CD4-positive, alpha-beta memory T cell (primary cell): ENCODE measurements around the gene TWIST2. TPM values are rescaled to one million over a fixed set of nuclear protein-coding genes. Genes with fewer than 3 reads are reported as not detected.

ENCODE experiments used
- CTCF ChIA-PET: fragments of 350-600 bp; sonication (Branson Sonifier 250); formaldehyde crosslinking; loops from one replicate; lab custom pipeline; 2021; ENCODE audit warnings: inconsistent platforms; ENCODE audit not compliant: partially characterized antibody; lab: Charles Lee
- POLR2A ChIA-PET: fragments of 350-600 bp; sonication (Branson Sonifier 250); formaldehyde crosslinking; loops from one replicate; lab custom pipeline; 2021; ENCODE audit not compliant: partially characterized antibody; lab: Charles Lee
- DNase-seq, 5 donors: peaks; one replicate each; pipeline versions ENCODE4 v3.0.0 to v3.0.0-alpha.2; 2020 to 2022; ENCODE audit warnings: mixed read lengths in 1 of 5
- H3K27ac ChIP-seq: one replicate; pipeline ENCODE4 v1.7.0; 2013; ENCODE audit warnings: low read depth, low read length
- H3K27me3 ChIP-seq: 2 replicates; pipeline ENCODE4 v1.7.0; 2013; ENCODE audit warnings: mild to moderate bottlenecking, low read length, moderate library complexity; ENCODE audit not compliant: insufficient read depth
- H3K36me3 ChIP-seq: 2 replicates; pipeline ENCODE4 v1.7.0; 2013; ENCODE audit warnings: mild to moderate bottlenecking, low read length, moderate library complexity; ENCODE audit not compliant: insufficient read depth
- H3K4me1 ChIP-seq: 2 replicates; pipeline ENCODE4 v1.7.0; 2013; ENCODE audit warnings: mild to moderate bottlenecking, low read length, moderate library complexity; ENCODE audit not compliant: insufficient read depth
- H3K4me3 ChIP-seq, 2 donors: one replicate each; pipeline ENCODE4 v1.7.0; 2013; ENCODE audit warnings: low read length in 2 of 2, mild to moderate bottlenecking in 1 of 2
- H3K9me3 ChIP-seq, 2 donors: one replicate each; pipeline ENCODE4 v1.7.0; 2013; ENCODE audit warnings: low read length in 2 of 2, control low read depth in 1 of 2; ENCODE audit not compliant: control insufficient read depth in 1 of 2
- H3K27ac Mint-ChIP-seq, 7 donors: one replicate each; pipeline ENCODE4 v1.8.0; 2020 to 2021; ENCODE audit warnings: mixed read lengths in 7 of 7, mild to moderate bottlenecking in 6 of 7, inconsistent platforms in 3 of 7, moderate library complexity in 3 of 7
- H3K27me3 Mint-ChIP-seq, 2 donors: one replicate each; pipeline ENCODE4 v1.8.0; 2020 to 2021; ENCODE audit warnings: mixed read lengths in 2 of 2
- H3K36me3 Mint-ChIP-seq, 2 donors: one replicate each; pipeline ENCODE4 v1.8.0; 2020 to 2021; ENCODE audit warnings: mixed read lengths in 2 of 2, inconsistent platforms in 1 of 2, mild to moderate bottlenecking in 1 of 2
- H3K4me1 Mint-ChIP-seq, 4 donors: one replicate each; pipeline ENCODE4 v1.8.0; 2020 to 2021; ENCODE audit warnings: mixed read lengths in 4 of 4, mild to moderate bottlenecking in 1 of 4
- H3K4me3 Mint-ChIP-seq, 8 donors: one replicate each; pipeline ENCODE4 v1.8.0; 2020 to 2021; ENCODE audit warnings: mixed read lengths in 8 of 8, mild to moderate bottlenecking in 7 of 8, moderate library complexity in 6 of 8, inconsistent platforms in 3 of 8
- H3K9me3 Mint-ChIP-seq, 8 donors: one replicate each; pipeline ENCODE4 v1.8.0; 2020 to 2021; ENCODE audit warnings: mixed read lengths in 8 of 8, mild to moderate bottlenecking in 5 of 8, inconsistent platforms in 3 of 8, moderate library complexity in 1 of 8
- intact Hi-C: fragments of 100-400 bp; cut with micrococcal nuclease; formaldehyde crosslinking; loops from one replicate; pipeline ENCODE4 v1.15.1; 2023
- polyA plus RNA-seq, 2 donors: library from polyadenylated mRNA; unstranded; fragments of 300-500 nt; fragmentation: Illumina TruSeq; gene quantifications; one replicate each; pipeline ENCODE4 v1.2.3, GENCODE V29; 2021
- total RNA-seq, 2 experiments: library from RNA; stranded (reverse); gene quantifications; one replicate each; pipeline ENCODE4 v1.2.3, GENCODE V29; 2021

Gene TWIST2
- total and polyA plus RNA-seq, 4 experiments from 2014 or later: not detected

- DNase-seq: no peak
- H3K9me3 ChIP-seq: no peaks in the 10 kb centered on the region
Measured at GRCh38 chr2:238868616-238869292, 20.9 kb downstream of the TWIST2 start.

GRCh38 chr2:238869293-238870124 lies 21.6 kb downstream of the TWIST2 start:
- intact Hi-C loops: no loop called here
- no peak for DNase-seq
- Histone ChIP-seq H3K36me3 (no peaks in the 10 kb centered on the region), H3K9me3 (no peaks in the 10 kb centered on the region), H3K27me3 (no peaks in the 10 kb centered on the region), H3K4me3 (no peak overlapping the region), H3K4me1 (no peaks in the 10 kb centered on the region), H3K27ac (no peak overlapping the region)
- Mint-ChIP-seq H3K27me3 (peaks cover 5 to 6% of the 10 kb centered on the region in 2 donors), H3K4me3 (no peak overlapping the region), H3K9me3 (no peaks in the 10 kb centered on the region), H3K27ac (peak overlapping the region in 1 of 7 donors; percentile 79), H3K36me3 (no peaks in the 10 kb centered on the region), H3K4me1 (no peaks in the 10 kb centered on the region)
- CTCF ChIA-PET: no interaction called here
- POLR2A ChIA-PET: no interaction called here

More at GRCh38 chr2:238868616-238869292, 20.9 kb downstream of the TWIST2 start:
- H3K4me1 ChIP-seq: no peaks in the 10 kb centered on the region
- Mint-ChIP-seq H3K9me3 (no peaks in the 10 kb centered on the region), H3K27ac (no peak overlapping the region), H3K4me1 (no peaks in the 10 kb centered on the region), H3K4me3 (no peak overlapping the region), H3K27me3 (peaks cover 5 to 7% of the 10 kb centered on the region in 2 donors), H3K36me3 (no peaks in the 10 kb centered on the region)
- intact Hi-C loops: no loop called here
- no peak overlapping the region for H3K4me3 ChIP-seq
- H3K36me3 ChIP-seq: no peaks in the 10 kb centered on the region
- no peak overlapping the region for H3K27ac ChIP-seq
- ChIA-PET CTCF (no interaction called here), POLR2A (no interaction called here)
- H3K27me3 ChIP-seq: no peaks in the 10 kb centered on the region

GRCh38 chr2:238870261-238870660 lies 22.4 kb downstream of the TWIST2 start:
- Mint-ChIP-seq H3K36me3 (no peaks in the 10 kb centered on the region), H3K27ac (no peak overlapping the region), H3K4me3 (no peak overlapping the region), H3K9me3 (no peaks in the 10 kb centered on the region), H3K4me1 (no peaks in the 10 kb centered on the region), H3K27me3 (peaks cover 9% of the 10 kb centered on the region in 2 donors)
- DNase-seq: no peak
- no peak overlapping the region for H3K27ac ChIP-seq
- intact Hi-C loops: no loop called here
- CTCF ChIA-PET: no interaction called here
- H3K36me3 ChIP-seq: no peaks in the 10 kb centered on the region
- no peaks in the 10 kb centered on the region for H3K9me3 ChIP-seq
- H3K4me3 ChIP-seq: no peak overlapping the region
- no peaks in the 10 kb centered on the region for H3K27me3 ChIP-seq
- POLR2A ChIA-PET: no interaction called here
- no peaks in the 10 kb centered on the region for H3K4me1 ChIP-seq

- Mint-ChIP-seq H3K4me3 (no peak overlapping the region), H3K27ac (no peak overlapping the region), H3K4me1 (no peaks in the 10 kb centered on the region), H3K27me3 (peaks cover 9% of the 10 kb centered on the region in 2 donors), H3K36me3 (no peaks in the 10 kb centered on the region), H3K9me3 (peaks cover 0 to 10% (median 4%) of the 10 kb centered on the region in 8 donors)
- Histone ChIP-seq H3K27ac (no peak overlapping the region), H3K36me3 (no peaks in the 10 kb centered on the region), H3K4me1 (no peaks in the 10 kb centered on the region), H3K27me3 (no peaks in the 10 kb centered on the region), H3K9me3 (no peaks in the 10 kb centered on the region), H3K4me3 (no peak overlapping the region)
- CTCF ChIA-PET: no interaction called here
- no peak for DNase-seq
- intact Hi-C loops: no loop called here
- POLR2A ChIA-PET: no interaction called here
Measured at GRCh38 chr2:238872026-238872425, 24.1 kb downstream of the TWIST2 start.

GRCh38 chr2:238872628-238873380 lies 24.9 kb downstream of the TWIST2 start:
- Histone ChIP-seq H3K27ac (no peak overlapping the region), H3K27me3 (no peaks in the 10 kb centered on the region), H3K4me1 (no peaks in the 10 kb centered on the region), H3K36me3 (no peaks in the 10 kb centered on the region), H3K9me3 (no peaks in the 10 kb centered on the region), H3K4me3 (no peak overlapping the region)
- no peak overlapping the region for H3K4me3 Mint-ChIP-seq
- peak overlapping the region in 1 of 7 donors; percentile 42 for H3K27ac Mint-ChIP-seq
- intact Hi-C loops: no loop called here
- peaks cover 0 to 16% (median 9%) of the 10 kb centered on the region in 8 donors for H3K9me3 Mint-ChIP-seq
- ChIA-PET CTCF (no interaction called here), POLR2A (no interaction called here)
- H3K27me3 Mint-ChIP-seq: peaks cover 9% of the 10 kb centered on the region in 2 donors
- H3K4me1 Mint-ChIP-seq: no peaks in the 10 kb centered on the region
- no peaks in the 10 kb centered on the region for H3K36me3 Mint-ChIP-seq
- DNase-seq: no peak

GRCh38 chr2:238873381-238873801 lies 25.5 kb downstream of the TWIST2 start:
- no peaks in the 10 kb centered on the region for H3K9me3 ChIP-seq
- intact Hi-C loops: no loop called here
- Mint-ChIP-seq H3K9me3 (peaks cover 0 to 17% (median 10%) of the 10 kb centered on the region in 8 donors), H3K4me1 (no peaks in the 10 kb centered on the region), H3K4me3 (no peak overlapping the region), H3K36me3 (no peaks in the 10 kb centered on the region), H3K27ac (peak overlapping the region in 1 of 7 donors; percentile 42), H3K27me3 (peaks cover 9% of the 10 kb centered on the region in 2 donors)
- DNase-seq: no peak
- ChIA-PET CTCF (no interaction called here), POLR2A (no interaction called here)
- H3K4me1 ChIP-seq: no peaks in the 10 kb centered on the region
- H3K27ac ChIP-seq: no peak overlapping the region
- no peaks in the 10 kb centered on the region for H3K36me3 ChIP-seq
- H3K27me3 ChIP-seq: no peaks in the 10 kb centered on the region
- H3K4me3 ChIP-seq: no peak overlapping the region

GRCh38 chr2:238873841-238874240 lies 26.0 kb downstream of the TWIST2 start:
- Mint-ChIP-seq H3K36me3 (no peaks in the 10 kb centered on the region), H3K4me3 (no peak overlapping the region)
- CTCF ChIA-PET: no interaction called here

More at GRCh38 chr2:238873841-238874240, 26.0 kb downstream of the TWIST2 start:
- DNase-seq: no peak
- intact Hi-C loops: no loop called here
- no peaks in the 10 kb centered on the region for H3K4me1 Mint-ChIP-seq
- Histone ChIP-seq H3K4me3 (no peak overlapping the region), H3K27me3 (no peaks in the 10 kb centered on the region), H3K4me1 (no peaks in the 10 kb centered on the region), H3K27ac (no peak overlapping the region), H3K9me3 (no peaks in the 10 kb centered on the region), H3K36me3 (no peaks in the 10 kb centered on the region)
- H3K27ac Mint-ChIP-seq: no peak overlapping the region
- POLR2A ChIA-PET: no interaction called here
- peaks cover 0 to 21% (median 10%) of the 10 kb centered on the region in 8 donors for H3K9me3 Mint-ChIP-seq
- H3K27me3 Mint-ChIP-seq: peaks cover 9% of the 10 kb centered on the region in 2 donors
